Measurements from ENCODE around the gene HCN1.

HCN1 gene

DNA sequence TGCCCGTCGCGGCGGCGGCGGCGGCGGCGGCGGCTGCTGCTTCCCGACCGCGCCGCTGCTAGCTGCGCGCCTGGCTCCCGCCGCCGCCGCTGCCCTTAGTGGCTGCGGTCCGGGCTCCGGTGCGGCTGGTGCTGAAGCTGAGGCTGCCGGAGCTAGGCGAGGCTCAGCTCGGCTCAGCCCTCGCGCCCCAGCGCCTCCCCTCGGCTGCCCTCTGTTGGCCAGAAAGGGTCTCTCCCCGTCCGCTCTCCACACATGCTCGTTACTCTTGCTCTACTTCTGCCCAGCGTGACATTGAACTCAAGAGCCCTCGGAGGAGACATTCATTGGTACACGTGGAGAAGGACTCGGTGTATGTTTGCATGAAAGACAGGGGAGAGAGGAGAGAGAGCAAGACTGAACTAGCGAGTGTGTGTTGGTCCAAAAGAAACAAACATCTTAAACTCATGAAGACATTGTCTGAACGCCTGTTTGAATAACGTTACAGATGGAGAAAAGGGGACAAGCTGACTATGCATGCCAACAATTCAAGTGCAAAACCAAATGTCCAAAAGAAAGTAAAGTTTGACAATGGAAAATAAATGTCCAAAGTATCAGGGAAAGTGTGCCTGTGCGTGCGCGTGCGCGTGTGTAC, at the start of gene HCN1:
Gene HCN1, minus strand, starts transcription at position 175 of the 631 bp plus-strand sequence.
- no peak within 1 kb of the TSS for H3K4me3 ChIP-seq (ENCODE audit: low read depth, low read length)
- TF ChIP-seq, protein P1, sequence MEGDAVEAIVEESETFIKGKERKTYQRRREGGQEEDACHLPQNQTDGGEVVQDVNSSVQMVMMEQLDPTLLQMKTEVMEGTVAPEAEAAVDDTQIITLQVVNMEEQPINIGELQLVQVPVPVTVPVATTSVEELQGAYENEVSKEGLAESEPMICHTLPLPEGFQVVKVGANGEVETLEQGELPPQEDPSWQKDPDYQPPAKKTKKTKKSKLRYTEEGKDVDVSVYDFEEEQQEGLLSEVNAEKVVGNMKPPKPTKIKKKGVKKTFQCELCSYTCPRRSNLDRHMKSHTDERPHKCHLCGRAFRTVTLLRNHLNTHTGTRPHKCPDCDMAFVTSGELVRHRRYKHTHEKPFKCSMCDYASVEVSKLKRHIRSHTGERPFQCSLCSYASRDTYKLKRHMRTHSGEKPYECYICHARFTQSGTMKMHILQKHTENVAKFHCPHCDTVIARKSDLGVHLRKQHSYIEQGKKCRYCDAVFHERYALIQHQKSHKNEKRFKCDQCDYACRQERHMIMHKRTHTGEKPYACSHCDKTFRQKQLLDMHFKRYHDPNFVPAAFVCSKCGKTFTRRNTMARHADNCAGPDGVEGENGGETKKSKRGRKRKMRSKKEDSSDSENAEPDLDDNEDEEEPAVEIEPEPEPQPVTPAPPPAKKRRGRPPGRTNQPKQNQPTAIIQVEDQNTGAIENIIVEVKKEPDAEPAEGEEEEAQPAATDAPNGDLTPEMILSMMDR (IDR thresholded peaks at IDR 0.05; ENCODE audit: insufficient read depth, low read depth, low read length, missing control alignments) = no peak
- DNase-seq (ENCODE audit: low read depth) = no peak

DNA sequence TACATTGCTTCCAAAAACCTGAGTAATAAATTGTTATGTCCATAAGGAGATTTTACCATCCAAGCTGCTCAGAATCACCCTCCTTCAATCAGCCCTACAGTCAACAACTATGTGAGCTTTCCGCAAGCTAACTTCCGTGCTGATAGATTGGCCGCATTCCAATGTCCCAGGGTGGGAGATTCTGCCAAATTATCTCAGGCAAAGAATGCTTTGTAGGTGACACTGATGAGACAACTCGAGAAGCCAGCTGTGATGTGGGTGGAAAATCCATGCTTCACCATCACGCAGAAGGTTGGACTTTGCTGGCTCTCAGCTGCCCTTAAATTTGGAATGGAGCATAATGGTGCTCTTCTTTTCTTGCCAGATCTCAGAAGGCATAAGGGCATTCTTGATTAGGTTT, 44.9 kb upstream of the HCN1 start:
- no peak for DNase-seq (ENCODE audit: low read depth)
- no peak overlapping the region for H3K4me3 ChIP-seq (ENCODE audit: low read depth, low read length)
- TF ChIP-seq, protein P1 (IDR thresholded peaks at IDR 0.05; ENCODE audit: insufficient read depth, low read depth, low read length, missing control alignments) = no peak

DNA sequence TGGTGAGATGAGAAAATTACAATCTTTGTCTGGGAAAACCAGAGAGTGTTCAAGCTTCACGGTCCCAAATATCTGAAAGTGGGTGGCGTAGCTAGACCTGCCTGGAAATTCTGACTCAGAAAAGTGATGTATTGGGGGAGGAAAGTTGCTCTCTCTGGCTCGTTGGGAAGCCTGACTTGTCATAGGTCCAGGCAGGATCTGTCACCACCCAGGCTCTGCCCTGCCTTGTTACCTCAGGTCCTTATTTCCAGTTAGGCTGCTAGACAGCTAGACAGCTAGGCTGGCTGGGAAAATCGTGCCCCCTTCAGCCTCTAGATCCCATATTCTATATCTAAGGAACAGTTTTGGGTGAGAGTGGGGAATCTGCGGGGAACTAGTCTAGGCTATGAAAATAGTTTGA, 41.0 kb upstream of the HCN1 start:
- H3K4me3 ChIP-seq (ENCODE audit: low read depth, low read length) = no peak overlapping the region
- TF ChIP-seq, protein P1 (IDR thresholded peaks at IDR 0.05; ENCODE audit: insufficient read depth, low read depth, low read length, missing control alignments) = no peak
- no peak for DNase-seq (ENCODE audit: low read depth)

DNA sequence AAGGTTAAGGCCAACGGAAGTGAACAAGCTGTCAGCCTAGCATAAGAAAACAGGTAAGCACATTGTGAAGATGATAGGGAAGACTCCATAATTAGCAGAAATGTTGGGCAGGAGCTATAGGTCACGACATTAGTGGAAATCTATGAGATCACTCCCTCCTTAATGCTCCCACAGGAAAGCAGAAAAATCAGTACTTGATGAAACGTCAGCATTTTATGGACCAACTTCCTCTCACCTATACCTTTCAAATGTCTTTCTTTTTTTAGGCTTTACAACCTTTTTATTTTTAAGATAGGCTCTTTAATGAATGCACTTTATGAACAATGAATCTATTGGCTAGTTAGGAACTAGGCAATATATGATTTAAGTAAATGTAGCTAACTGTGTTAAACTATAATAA, 29.4 kb upstream of the HCN1 start:
- no peak overlapping the region for H3K4me3 ChIP-seq (ENCODE audit: low read depth, low read length)
- TF ChIP-seq, protein P1 (IDR thresholded peaks at IDR 0.05; ENCODE audit: insufficient read depth, low read depth, low read length, missing control alignments) = no peak
- DNase-seq (ENCODE audit: low read depth) = no peak

DNA sequence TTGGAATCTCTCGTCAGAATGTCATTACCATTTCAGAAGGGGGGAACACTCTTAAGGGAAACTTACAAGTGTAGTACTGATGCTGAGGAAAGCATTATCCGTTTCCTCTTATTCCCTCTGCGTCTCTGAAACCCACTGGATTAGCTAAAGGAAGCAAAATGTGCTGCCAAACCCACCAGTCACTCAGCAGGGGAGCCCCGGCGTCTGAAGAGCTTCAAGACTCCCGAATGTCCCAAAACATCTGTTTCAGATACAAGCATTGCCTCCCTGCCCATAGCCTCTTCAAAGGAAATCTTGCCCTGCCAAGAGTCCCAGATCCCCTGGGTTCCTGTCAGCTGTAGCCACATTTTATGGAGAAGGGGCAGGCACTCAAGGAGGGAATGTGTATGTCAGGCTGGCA, 1.0 kb upstream of the HCN1 start:
- TF ChIP-seq, protein P1 (IDR thresholded peaks at IDR 0.05; ENCODE audit: insufficient read depth, low read depth, low read length, missing control alignments) = no peak
- no peak for DNase-seq (ENCODE audit: low read depth)
- no peak overlapping the region for H3K4me3 ChIP-seq (ENCODE audit: low read depth, low read length)

DNA sequence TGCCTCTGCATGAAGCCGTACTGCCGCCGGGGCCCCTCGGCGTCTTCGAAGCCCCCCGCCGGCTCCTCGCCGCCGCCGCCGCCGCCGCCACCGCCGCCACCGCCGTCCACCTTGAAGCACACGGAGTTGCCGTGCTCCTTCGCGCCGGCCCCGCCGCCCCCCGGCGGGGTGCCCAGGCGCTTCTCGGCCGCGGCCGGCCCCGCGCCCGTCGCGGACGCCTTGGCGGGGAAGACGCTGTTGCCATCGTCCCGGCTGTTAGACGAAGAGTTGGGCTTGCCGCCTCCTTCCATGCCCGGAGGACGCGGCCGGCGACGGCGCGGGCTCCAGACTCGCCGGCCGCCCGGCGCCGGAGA, 400 bp downstream of the HCN1 start:
- no peak overlapping the region for H3K4me3 ChIP-seq (ENCODE audit: low read depth, low read length)
- DNase-seq (ENCODE audit: low read depth) = no peak
- TF ChIP-seq, protein P1 (IDR thresholded peaks at IDR 0.05; ENCODE audit: insufficient read depth, low read depth, low read length, missing control alignments) = no peak

Data from GM12865 (cell line).